Ishikawa (cell line): Measurements from ENCODE around the gene IMPA2.
A peak's percentile ranks its signal among the peaks of the same experiment; 100 is the strongest.

Source experiments
- CEBPB ChIP-seq: IDR thresholded peaks from 2 replicates; pipeline ENCODE4 v1.6.1; 2012
- CREB1 ChIP-seq: IDR thresholded peaks from 2 replicates; pipeline ENCODE4 v1.6.1; 2012; ENCODE audit warnings: low read depth
- EGR1 ChIP-seq: IDR thresholded peaks from 2 replicates; pipeline ENCODE4 v1.6.1; 2012
- EP300 ChIP-seq: IDR thresholded peaks from 2 replicates; pipeline ENCODE4 v1.6.1; 2012; ENCODE audit warnings: borderline replicate concordance
- FOXM1 ChIP-seq: IDR thresholded peaks from 2 replicates; pipeline ENCODE4 v1.6.1; 2012; ENCODE audit warnings: low read depth, borderline replicate concordance
- NFIC ChIP-seq: IDR thresholded peaks from 2 replicates; pipeline ENCODE4 v1.6.1; 2012
- RAD21 ChIP-seq: IDR thresholded peaks from 2 replicates; pipeline ENCODE4 v1.6.1; 2012; ENCODE audit warnings: low read depth
- TAF1 ChIP-seq: IDR thresholded peaks from 2 replicates; pipeline ENCODE4 v1.6.1; 2012; ENCODE audit warnings: low read depth, mild to moderate bottlenecking
- TCF12 ChIP-seq: IDR thresholded peaks from 2 replicates; pipeline ENCODE4 v1.6.1; 2012; ENCODE audit warnings: low read depth
- TEAD4 ChIP-seq: IDR thresholded peaks from 2 replicates; pipeline ENCODE4 v1.6.1; 2012
- YY1 ChIP-seq: IDR thresholded peaks from 2 replicates; pipeline ENCODE4 v1.6.1; 2012; ENCODE audit warnings: low read depth
- ZBTB7A ChIP-seq: IDR thresholded peaks from 2 replicates; pipeline ENCODE4 v1.6.1; 2012; ENCODE audit warnings: low read depth
- TF ChIP-seq, protein P1 (sequence below): IDR thresholded peaks from 2 replicates; pipeline ENCODE4 v1.6.1; 2012
- TF ChIP-seq, protein P2 (sequence below): IDR thresholded peaks from 2 replicates; pipeline ENCODE4 v1.6.1; 2012; ENCODE audit warnings: low read depth, mild to moderate bottlenecking
- TF ChIP-seq, protein P3 (sequence below): IDR thresholded peaks from 2 replicates; pipeline ENCODE4 v1.6.1; 2012

The IMPA2 gene

DNA sequence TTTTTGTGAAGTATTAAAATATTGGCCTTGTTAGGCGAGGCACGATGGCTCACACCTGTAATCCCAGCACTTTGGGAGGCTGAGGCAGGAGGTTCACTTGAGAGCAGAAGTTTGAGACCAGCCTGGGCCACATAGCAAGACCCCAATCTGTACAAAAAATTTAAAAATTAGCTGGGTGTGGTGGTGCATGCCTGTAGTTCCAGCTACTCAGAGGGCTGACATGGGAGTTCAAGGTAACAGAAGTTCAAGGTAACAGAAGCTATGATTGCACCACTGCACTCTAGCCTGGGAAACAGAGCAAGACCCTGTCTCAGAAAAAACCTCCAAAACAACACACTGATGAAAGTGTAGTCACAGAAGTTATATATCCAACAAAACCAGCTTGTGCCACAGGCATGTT is 39.8 kb downstream of the IMPA2 start:
- TF ChIP-seq YY1: no peak
- TF ChIP-seq, protein P1, sequence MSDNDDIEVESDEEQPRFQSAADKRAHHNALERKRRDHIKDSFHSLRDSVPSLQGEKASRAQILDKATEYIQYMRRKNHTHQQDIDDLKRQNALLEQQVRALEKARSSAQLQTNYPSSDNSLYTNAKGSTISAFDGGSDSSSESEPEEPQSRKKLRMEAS: no peak
- TF ChIP-seq EP300: no peak
- no peak for TF ChIP-seq FOXM1
- TF ChIP-seq CEBPB: no peak
- TF ChIP-seq TCF12: no peak
- no peak for TF ChIP-seq CREB1
- no peak for TF ChIP-seq TEAD4
- TF ChIP-seq, protein P2, sequence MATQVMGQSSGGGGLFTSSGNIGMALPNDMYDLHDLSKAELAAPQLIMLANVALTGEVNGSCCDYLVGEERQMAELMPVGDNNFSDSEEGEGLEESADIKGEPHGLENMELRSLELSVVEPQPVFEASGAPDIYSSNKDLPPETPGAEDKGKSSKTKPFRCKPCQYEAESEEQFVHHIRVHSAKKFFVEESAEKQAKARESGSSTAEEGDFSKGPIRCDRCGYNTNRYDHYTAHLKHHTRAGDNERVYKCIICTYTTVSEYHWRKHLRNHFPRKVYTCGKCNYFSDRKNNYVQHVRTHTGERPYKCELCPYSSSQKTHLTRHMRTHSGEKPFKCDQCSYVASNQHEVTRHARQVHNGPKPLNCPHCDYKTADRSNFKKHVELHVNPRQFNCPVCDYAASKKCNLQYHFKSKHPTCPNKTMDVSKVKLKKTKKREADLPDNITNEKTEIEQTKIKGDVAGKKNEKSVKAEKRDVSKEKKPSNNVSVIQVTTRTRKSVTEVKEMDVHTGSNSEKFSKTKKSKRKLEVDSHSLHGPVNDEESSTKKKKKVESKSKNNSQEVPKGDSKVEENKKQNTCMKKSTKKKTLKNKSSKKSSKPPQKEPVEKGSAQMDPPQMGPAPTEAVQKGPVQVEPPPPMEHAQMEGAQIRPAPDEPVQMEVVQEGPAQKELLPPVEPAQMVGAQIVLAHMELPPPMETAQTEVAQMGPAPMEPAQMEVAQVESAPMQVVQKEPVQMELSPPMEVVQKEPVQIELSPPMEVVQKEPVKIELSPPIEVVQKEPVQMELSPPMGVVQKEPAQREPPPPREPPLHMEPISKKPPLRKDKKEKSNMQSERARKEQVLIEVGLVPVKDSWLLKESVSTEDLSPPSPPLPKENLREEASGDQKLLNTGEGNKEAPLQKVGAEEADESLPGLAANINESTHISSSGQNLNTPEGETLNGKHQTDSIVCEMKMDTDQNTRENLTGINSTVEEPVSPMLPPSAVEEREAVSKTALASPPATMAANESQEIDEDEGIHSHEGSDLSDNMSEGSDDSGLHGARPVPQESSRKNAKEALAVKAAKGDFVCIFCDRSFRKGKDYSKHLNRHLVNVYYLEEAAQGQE: no peak
- no peak for TF ChIP-seq ZBTB7A
- TF ChIP-seq TAF1: no peak

DNA sequence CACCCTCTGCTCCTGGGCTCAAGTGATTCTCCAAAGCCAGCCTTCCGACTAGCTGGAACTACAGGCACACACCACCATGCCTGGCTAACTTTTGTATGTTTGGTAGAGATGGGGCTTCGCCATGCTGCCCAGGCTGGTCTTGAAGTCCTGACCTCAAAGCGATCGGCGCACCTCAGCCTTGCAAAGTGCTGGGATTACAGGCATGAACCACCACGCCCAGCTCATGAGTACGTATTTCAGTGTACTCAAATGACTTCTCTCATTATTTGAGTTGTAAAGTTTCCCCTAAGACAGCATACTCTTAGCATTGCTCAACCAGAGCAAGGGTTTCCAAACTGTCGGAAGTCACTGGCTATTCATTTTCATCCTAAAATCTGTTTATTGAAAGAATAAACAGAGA is 40.3 kb downstream of the IMPA2 start:
- TF ChIP-seq NFIC: no peak
- no peak for TF ChIP-seq TCF12
- TF ChIP-seq, protein P2: no peak
- TF ChIP-seq, protein P3, sequence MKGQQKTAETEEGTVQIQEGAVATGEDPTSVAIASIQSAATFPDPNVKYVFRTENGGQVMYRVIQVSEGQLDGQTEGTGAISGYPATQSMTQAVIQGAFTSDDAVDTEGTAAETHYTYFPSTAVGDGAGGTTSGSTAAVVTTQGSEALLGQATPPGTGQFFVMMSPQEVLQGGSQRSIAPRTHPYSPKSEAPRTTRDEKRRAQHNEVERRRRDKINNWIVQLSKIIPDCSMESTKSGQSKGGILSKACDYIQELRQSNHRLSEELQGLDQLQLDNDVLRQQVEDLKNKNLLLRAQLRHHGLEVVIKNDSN: no peak
- TF ChIP-seq TAF1: no peak
- TF ChIP-seq CREB1: no peak
- no peak for TF ChIP-seq ZBTB7A
- TF ChIP-seq CEBPB: no peak

DNA sequence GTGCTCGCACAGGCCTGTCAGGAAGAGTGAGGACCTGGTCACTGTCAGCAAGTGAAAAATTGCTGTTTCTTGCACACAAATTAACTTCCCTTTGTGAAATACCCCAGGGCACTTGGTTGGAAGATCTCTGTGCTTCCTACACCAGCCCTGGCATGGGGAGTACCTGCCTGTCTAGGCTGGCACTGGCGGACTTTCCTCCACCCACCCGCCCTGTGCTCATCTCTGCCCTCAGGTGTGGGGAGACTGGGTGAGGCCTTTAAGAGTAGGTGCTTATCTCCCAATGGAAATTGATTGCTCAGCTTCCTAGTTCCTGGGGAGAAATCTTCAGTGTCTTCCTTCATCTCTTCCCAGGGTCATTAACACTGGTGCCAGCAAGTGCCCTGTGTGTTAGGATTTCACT is 42.1 kb downstream of the IMPA2 start:
- no peak for TF ChIP-seq CREB1

DNA sequence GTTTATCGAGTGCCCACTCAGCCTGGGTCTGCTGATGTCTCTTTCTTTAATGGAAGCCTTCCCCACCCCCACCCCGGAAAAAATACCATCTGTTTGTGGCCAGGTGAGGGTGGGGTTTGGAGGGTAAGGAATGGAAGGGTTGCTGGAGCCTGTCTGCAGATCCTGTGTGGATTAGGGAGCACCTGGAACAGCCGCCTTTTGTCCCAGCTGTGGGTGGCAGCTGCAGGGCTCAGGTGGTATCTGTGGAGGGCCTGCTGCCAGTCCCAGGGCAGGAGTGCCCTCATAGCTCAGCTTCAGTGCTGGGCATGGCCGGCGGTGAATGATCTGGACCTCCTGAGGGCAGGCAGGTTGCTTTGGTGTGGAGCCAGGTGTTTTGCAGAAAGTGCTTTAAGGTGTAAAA is 45.3 kb downstream of the IMPA2 start:
- TF ChIP-seq, protein P3: no peak
- TF ChIP-seq FOXM1 (no peak), NFIC (no peak), CREB1 (no peak), EP300 (no peak), YY1 (no peak), EGR1 (no peak), TCF12 (no peak), RAD21 (no peak)
- TF ChIP-seq, protein P2: no peak

DNA sequence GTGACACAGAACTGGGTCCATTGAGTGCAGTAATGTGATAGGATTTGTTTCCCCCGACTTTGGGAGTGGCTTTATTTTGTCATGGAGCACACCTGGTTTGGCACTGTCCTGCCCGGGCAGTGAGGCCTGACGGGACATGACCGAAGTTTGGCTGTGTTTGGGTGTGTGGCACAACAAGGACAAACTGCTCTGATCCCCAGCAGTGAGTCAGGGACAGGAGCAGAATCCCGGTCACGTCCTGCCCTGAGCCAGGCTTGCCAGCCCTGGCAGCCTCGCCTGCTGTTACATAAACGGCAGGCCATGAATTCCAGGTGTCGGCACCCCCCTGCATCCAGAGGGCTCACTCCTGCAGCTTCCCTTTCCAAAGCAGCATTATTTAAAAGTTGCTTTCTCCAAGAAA is 45.7 kb downstream of the IMPA2 start:
- TF ChIP-seq, protein P3: no peak
- TF ChIP-seq TCF12: peak; percentile 45; the same call in 1 of the 2 replicates
